GM12873 (cell line): ENCODE data around the gene SAE1.

Source experiments
- CTCF ChIP-seq: IDR thresholded peaks from 2 replicates; pipeline ENCODE4 v1.5.1; 2012; ENCODE audit warnings: low read depth, mild to moderate bottlenecking, moderate library complexity, low read length, control low read depth; ENCODE audit not compliant: insufficient read depth; ENCODE audit errors: missing control alignments

SAE1 gene

GRCh38 chr19:47098608-47099007 is 32.0 kb upstream of the SAE1 start:
- no peak for TF ChIP-seq CTCF

GRCh38 chr19:47099576-47100050 is 31.0 kb upstream of the SAE1 start:
- no peak for TF ChIP-seq CTCF

GRCh38 chr19:47100290-47100689 is 30.3 kb upstream of the SAE1 start:
- no peak for TF ChIP-seq CTCF

- no peak for TF ChIP-seq CTCF
Observed at GRCh38 chr19:47102346-47103060, 28.1 kb upstream of the SAE1 start.

GRCh38 chr19:47104680-47105079 is 26.0 kb upstream of the SAE1 start:
- no peak for TF ChIP-seq CTCF

GRCh38 chr19:47105874-47106273 is 24.8 kb upstream of the SAE1 start:
- TF ChIP-seq CTCF, result no peak

GRCh38 chr19:47106821-47107201 is 23.8 kb upstream of the SAE1 start:
- TF ChIP-seq CTCF, result no peak
